ENCODE measurements around the gene AAMP. TPM values are rescaled to one million over a fixed set of nuclear protein-coding genes. Genes with fewer than 3 reads are reported as not detected.
"Not testable (repeated sequence)": the region's sequence is repeated elsewhere in the genome, so short reads cannot be mapped to it uniquely, and the experiment has no call there.

The AAMP gene
- total RNA-seq, 1 experiment from 2014 or later: 126 TPM

DNA sequence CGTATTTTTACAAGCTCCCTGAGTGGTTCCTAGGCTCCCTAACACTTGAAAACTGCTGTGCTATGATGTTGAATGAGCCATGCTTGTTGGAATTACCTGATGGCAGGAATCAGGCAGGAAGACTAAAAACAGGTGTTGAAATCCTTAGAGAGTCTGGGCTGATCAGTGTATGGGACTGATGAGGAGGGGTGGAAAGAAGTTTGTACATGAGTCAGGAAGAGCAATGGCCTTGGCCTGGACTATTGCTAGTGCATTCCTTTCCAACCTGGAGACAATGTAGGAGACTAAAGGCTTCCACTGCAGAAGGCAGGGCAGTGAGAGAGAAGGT, 47.3 kb upstream of the AAMP start:
- Histone ChIP-seq H3K27me3 (ENCODE audit: insufficient read depth, low read depth) (no peaks in the 10 kb centered on the region), H2AFZ (no peak overlapping the region), H3K27ac (peak overlapping the region; percentile 95), H3K4me1 (replicated peaks; ENCODE audit: insufficient read depth) (peaks cover 66% of the 10 kb centered on the region), H3K36me3 (ENCODE audit: low read depth) (no peaks in the 10 kb centered on the region), H3K9me3 (ENCODE audit: insufficient read depth, low read depth) (no peaks in the 10 kb centered on the region), H3F3A (ENCODE audit: insufficient read depth, low read depth) (peaks cover 50% of the 10 kb centered on the region), H3K4me2 (peak overlapping the region; percentile 56), H4K20me1 (ENCODE audit: insufficient read depth) (no peaks in the 10 kb centered on the region), H3K9me2 (ENCODE audit: insufficient read depth) (no peaks in the 10 kb centered on the region), H3K79me2 (ENCODE audit: low read depth) (no peaks in the 10 kb centered on the region), H3K4me3 (no peak overlapping the region)
- intact Hi-C loops (cut with micrococcal nuclease; ENCODE audit: unreplicated experiment): loop anchor here (1.0 kb wide), 1 partner anchor 19 kb away; no protein-coding TSS in a partner anchor
- DNase-seq: peak in 1 of 2 experiments; percentile 76
- TF ChIP-seq EZH2 (IDR thresholded peaks at IDR 0.05; ENCODE audit: low read depth): no peak
- TF ChIP-seq, protein P1, sequence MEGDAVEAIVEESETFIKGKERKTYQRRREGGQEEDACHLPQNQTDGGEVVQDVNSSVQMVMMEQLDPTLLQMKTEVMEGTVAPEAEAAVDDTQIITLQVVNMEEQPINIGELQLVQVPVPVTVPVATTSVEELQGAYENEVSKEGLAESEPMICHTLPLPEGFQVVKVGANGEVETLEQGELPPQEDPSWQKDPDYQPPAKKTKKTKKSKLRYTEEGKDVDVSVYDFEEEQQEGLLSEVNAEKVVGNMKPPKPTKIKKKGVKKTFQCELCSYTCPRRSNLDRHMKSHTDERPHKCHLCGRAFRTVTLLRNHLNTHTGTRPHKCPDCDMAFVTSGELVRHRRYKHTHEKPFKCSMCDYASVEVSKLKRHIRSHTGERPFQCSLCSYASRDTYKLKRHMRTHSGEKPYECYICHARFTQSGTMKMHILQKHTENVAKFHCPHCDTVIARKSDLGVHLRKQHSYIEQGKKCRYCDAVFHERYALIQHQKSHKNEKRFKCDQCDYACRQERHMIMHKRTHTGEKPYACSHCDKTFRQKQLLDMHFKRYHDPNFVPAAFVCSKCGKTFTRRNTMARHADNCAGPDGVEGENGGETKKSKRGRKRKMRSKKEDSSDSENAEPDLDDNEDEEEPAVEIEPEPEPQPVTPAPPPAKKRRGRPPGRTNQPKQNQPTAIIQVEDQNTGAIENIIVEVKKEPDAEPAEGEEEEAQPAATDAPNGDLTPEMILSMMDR (conservative IDR thresholded peaks at IDR 0.05): no peak
- ChIA-PET POLR2A (ENCODE audit: unreplicated experiment) (interaction anchor here (0.5 to 0.7 kb wide), 5 partner anchors 14 to 156 kb away, joined by 3 to 9 read pairs (median 3); no protein-coding TSS in a partner anchor), CTCF (interaction anchor here (1.6 kb wide), 1 partner anchor 39 kb away, joined by 5 read pairs; the partner anchor contains the start of gene CATIP)
- TSS peak; percentile 54 for BruUV-seq (replicated peaks)

DNA sequence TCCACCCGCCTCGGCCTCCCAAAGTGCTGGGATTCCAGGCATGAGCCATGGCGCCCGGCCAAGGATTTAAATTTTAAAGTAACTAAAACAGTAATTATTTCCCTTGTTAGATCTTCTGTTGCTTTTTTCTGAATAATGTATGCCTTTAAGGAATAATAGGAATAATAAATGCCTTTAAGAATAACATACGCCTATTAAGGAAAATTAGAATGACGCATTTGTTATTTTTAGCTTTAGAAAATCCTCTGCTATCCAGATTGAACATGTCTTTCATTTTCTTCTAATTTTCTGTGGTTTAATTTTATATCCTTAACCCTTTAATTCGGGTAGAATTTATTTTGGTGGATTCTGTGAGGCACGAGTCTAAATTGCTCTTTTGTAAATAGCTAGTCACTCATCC, 45.5 kb upstream of the AAMP start:
- CTCF ChIA-PET: no interaction called here
- H3K4me2 ChIP-seq: peak overlapping the region; percentile 64
- H3K27me3 ChIP-seq (ENCODE audit: insufficient read depth, low read depth): no peaks in the 10 kb centered on the region
- H2AFZ ChIP-seq: no peak overlapping the region
- TF ChIP-seq EZH2 (IDR thresholded peaks at IDR 0.05; ENCODE audit: low read depth): no peak
- TF ChIP-seq, protein P1 (conservative IDR thresholded peaks at IDR 0.05): no peak
- no peaks in the 10 kb centered on the region for H3K79me2 ChIP-seq (ENCODE audit: low read depth)
- no peaks in the 10 kb centered on the region for H4K20me1 ChIP-seq (ENCODE audit: insufficient read depth)
- H3K27ac ChIP-seq: peak overlapping the region; percentile 95
- no peak overlapping the region for H3K4me3 ChIP-seq
- no peak for DNase-seq
- peaks cover 42% of the 10 kb centered on the region for H3F3A ChIP-seq (ENCODE audit: insufficient read depth, low read depth)
- POLR2A ChIA-PET (ENCODE audit: unreplicated experiment): interaction anchor here (0.6 kb wide), 1 partner anchor 43 kb away, joined by 7 read pairs; no protein-coding TSS in a partner anchor
- peaks cover 50% of the 10 kb centered on the region for H3K4me1 ChIP-seq (replicated peaks; ENCODE audit: insufficient read depth)
- no peaks in the 10 kb centered on the region for H3K36me3 ChIP-seq (ENCODE audit: low read depth)
- H3K9me2 ChIP-seq (ENCODE audit: insufficient read depth): no peaks in the 10 kb centered on the region
- intact Hi-C loops (cut with micrococcal nuclease; ENCODE audit: unreplicated experiment): no loop called here
- no TSS peak for BruUV-seq (replicated peaks)
- no peaks in the 10 kb centered on the region for H3K9me3 ChIP-seq (ENCODE audit: insufficient read depth, low read depth)

DNA sequence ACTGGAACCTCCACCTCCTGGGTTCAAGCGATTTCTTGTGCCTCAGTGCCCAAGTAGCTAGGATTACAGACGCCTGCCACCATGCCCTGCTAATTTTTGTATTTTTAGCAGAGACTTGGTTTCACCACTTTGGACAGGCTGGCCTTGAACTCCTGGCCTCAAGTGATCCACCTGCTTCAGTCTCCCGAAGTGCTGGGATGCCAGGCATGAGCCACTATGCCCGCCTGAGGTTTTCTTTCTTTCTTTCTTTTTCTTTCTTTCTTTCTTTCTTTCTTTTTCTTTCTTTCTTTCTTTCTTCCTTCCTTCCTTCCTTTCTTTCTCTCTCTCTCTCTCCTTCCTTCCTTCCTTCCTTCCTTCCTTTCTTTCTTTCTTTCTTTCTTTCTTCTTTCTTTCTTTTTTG, 44.8 kb upstream of the AAMP start:
- POLR2A ChIA-PET (ENCODE audit: unreplicated experiment); H3K4me3 ChIP-seq; H2AFZ ChIP-seq; H3K27me3 ChIP-seq (ENCODE audit: insufficient read depth, low read depth); CTCF ChIA-PET; H4K20me1 ChIP-seq (ENCODE audit: insufficient read depth); H3K79me2 ChIP-seq (ENCODE audit: low read depth); DNase-seq; H3K9me3 ChIP-seq (ENCODE audit: insufficient read depth, low read depth); H3K27ac ChIP-seq; H3K9me2 ChIP-seq (ENCODE audit: insufficient read depth); intact Hi-C loops (cut with micrococcal nuclease; ENCODE audit: unreplicated experiment); BruUV-seq (replicated peaks); H3K4me2 ChIP-seq; H3K36me3 ChIP-seq (ENCODE audit: low read depth): not testable (repeated sequence)
- Histone ChIP-seq H3F3A (ENCODE audit: insufficient read depth, low read depth) (peaks cover 42% of the 10 kb centered on the region), H3K4me1 (replicated peaks; ENCODE audit: insufficient read depth) (peaks cover 47% of the 10 kb centered on the region)

DNA sequence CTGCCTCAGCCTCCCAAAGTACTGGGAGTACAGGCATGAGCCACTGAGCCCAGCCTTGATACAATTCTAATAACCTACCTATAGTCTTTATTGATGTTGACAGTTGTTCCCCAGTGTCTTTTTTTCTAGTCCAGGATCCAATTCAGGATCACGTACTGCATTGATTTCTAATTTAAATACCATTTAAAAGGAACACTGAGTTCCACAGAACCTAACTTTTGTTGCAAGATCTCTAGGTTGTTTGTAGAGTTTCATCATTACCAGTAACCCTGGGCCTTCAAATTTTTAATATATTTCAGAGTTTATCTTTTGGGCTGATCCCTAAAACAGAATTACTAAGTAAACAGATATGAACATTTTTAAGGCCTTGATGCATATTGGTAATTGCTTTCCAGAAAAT, 43.4 kb upstream of the AAMP start:
- H3K36me3 ChIP-seq (ENCODE audit: low read depth): no peaks in the 10 kb centered on the region
- H3K79me2 ChIP-seq (ENCODE audit: low read depth): no peaks in the 10 kb centered on the region
- H4K20me1 ChIP-seq (ENCODE audit: insufficient read depth): no peaks in the 10 kb centered on the region
- H2AFZ ChIP-seq: no peak overlapping the region
- ChIA-PET CTCF (no interaction called here), POLR2A (ENCODE audit: unreplicated experiment) (interaction anchor here (0.6 kb wide), 1 partner anchor 9 kb away, joined by 4 read pairs; no protein-coding TSS in a partner anchor)
- H3K9me3 ChIP-seq (ENCODE audit: insufficient read depth, low read depth): no peaks in the 10 kb centered on the region
- no peaks in the 10 kb centered on the region for H3K9me2 ChIP-seq (ENCODE audit: insufficient read depth)
- TF ChIP-seq EZH2 (IDR thresholded peaks at IDR 0.05; ENCODE audit: low read depth): no peak
- TF ChIP-seq, protein P1 (conservative IDR thresholded peaks at IDR 0.05): no peak
- H3K27ac ChIP-seq: peak overlapping the region; percentile 49; the same call in 1 of the 2 replicates
- no TSS peak for BruUV-seq (replicated peaks)
- H3K27me3 ChIP-seq (ENCODE audit: insufficient read depth, low read depth): no peaks in the 10 kb centered on the region
- H3K4me1 ChIP-seq (replicated peaks; ENCODE audit: insufficient read depth): peaks cover 44% of the 10 kb centered on the region
- peaks cover 42% of the 10 kb centered on the region for H3F3A ChIP-seq (ENCODE audit: insufficient read depth, low read depth)
- intact Hi-C loops (cut with micrococcal nuclease; ENCODE audit: unreplicated experiment): no loop called here
- no peak overlapping the region for H3K4me3 ChIP-seq
- no peak for DNase-seq
- no peak overlapping the region for H3K4me2 ChIP-seq

All from PC-9 (cell line).